ENCODE data around the gene PRPF19. TPM values are rescaled to one million over a fixed set of nuclear protein-coding genes. Genes with fewer than 3 reads are reported as not detected.

Gene PRPF19
- total and polyA plus RNA-seq, 9 of the 15 experiments (the other 6 are each of a cell fraction or from before 2014, with no cell fraction given) = 9.4 to 212 (median 73.2) TPM

- TF ChIP-seq NRF1 (conservative IDR thresholded peaks at IDR 0.05 in 1 of 2, IDR thresholded peaks at IDR 0.05 in 1 of 2) = no peak
- no peak for TF ChIP-seq EZH2 (IDR thresholded peaks at IDR 0.05; ENCODE audit: borderline replicate concordance, low read depth, low read length)
- TF ChIP-seq PKNOX1 (IDR thresholded peaks at IDR 0.05) = no peak
- no peak for TF ChIP-seq NCOA4 (IDR thresholded peaks at IDR 0.05; ENCODE audit: partially characterized antibody)
- TF ChIP-seq FOXA1 (IDR thresholded peaks at IDR 0.05; ENCODE audit: borderline replicate concordance) = no peak
- TF ChIP-seq ZNF589 (CRISPR knock-in tag; IDR thresholded peaks at IDR 0.05; ENCODE audit: low read depth) = 0 out of 2 replicates have a peak, but pooled peaks have one; percentile 44
- TF ChIP-seq XRCC5 (IDR thresholded peaks at IDR 0.05; ENCODE audit: low read depth, low read length) = 0 out of 2 replicates have a peak, but pooled peaks have one; percentile 39
- TF ChIP-seq MBD2 (IDR thresholded peaks at IDR 0.05; ENCODE audit: borderline replicate concordance, low read depth) = no peak
- peak; percentile 93 for TF ChIP-seq CXXC5 (CRISPR knock-in tag; IDR thresholded peaks at IDR 0.05)
- TF ChIP-seq KLF13 (tag; IDR thresholded peaks at IDR 0.05; ENCODE audit: borderline replicate concordance, low read depth) = no peak
- no peak for TF ChIP-seq HOMEZ (CRISPR knock-in tag; IDR thresholded peaks at IDR 0.05)
- no peak for TF ChIP-seq KAT8 (IDR thresholded peaks at IDR 0.05; ENCODE audit: low read depth)
- no peak for TF ChIP-seq NR2F6 (CRISPR knock-in tag; IDR thresholded peaks at IDR 0.05)
- TF ChIP-seq ZNF165 (CRISPR knock-in tag; IDR thresholded peaks at IDR 0.05; ENCODE audit: borderline replicate concordance) = no peak
- no peak for TF ChIP-seq ZNF398 (CRISPR knock-in tag; IDR thresholded peaks at IDR 0.05)
- no peak for TF ChIP-seq POLR2B (IDR thresholded peaks at IDR 0.05; ENCODE audit: low read depth, partially characterized antibody)
- no peak for TF ChIP-seq ZBTB49 (CRISPR knock-in tag; IDR thresholded peaks at IDR 0.05; ENCODE audit: borderline replicate concordance)
- no peak for TF ChIP-seq ZNF507 (tag; conservative IDR thresholded peaks at IDR 0.05)
Measured at GRCh38 chr11:60891103-60891741, 15.2 kb downstream of the PRPF19 start (continued).
